SU-DHL-6 (cell line): ENCODE results near the gene SPIB.

Source experiments
- H2AFZ ChIP-seq: fragments of 200-600 bp; sonication (generic); 2 replicates; pipeline ENCODE4 v1.6.1; 2014; ENCODE audit warnings: low read depth, mild to moderate bottlenecking, moderate library complexity, mixed read lengths, antibody characterized with exemption, low read length; ENCODE audit not compliant: severe bottlenecking
- H3F3A ChIP-seq: fragments of 200-600 bp; shearing (Covaris generic); 2 replicates; pipeline ENCODE4 v1.6.0; 2016; ENCODE audit warnings: antibody characterized with exemption, mild to moderate bottlenecking; ENCODE audit not compliant: insufficient read depth
- H3K27ac ChIP-seq: fragments of 200-600 bp; sonication (generic); 2 replicates; pipeline ENCODE4 v1.5.1; 2016; ENCODE audit warnings: low read depth, mild to moderate bottlenecking, low read length, moderate library complexity, mixed read lengths
- H3K27me3 ChIP-seq: fragments of 200-600 bp; sonication (generic), shearing (Covaris generic); 2 replicates; pipeline ENCODE4 v1.6.0; 2014; ENCODE audit warnings: mild to moderate bottlenecking, low read length
- H3K36me3 ChIP-seq: fragments of 200-600 bp; sonication (generic); 2 replicates; pipeline ENCODE4 v1.6.1; 2014; ENCODE audit warnings: mild to moderate bottlenecking, low read length, mixed read lengths
- H3K4me2 ChIP-seq: fragments of 300-600, 200-600 bp; shearing (Covaris generic), sonication (generic); 2 replicates; pipeline ENCODE4 v1.6.0; 2014; ENCODE audit warnings: low read length, low read depth, mild to moderate bottlenecking; ENCODE audit not compliant: poor library complexity, severe bottlenecking
- H3K4me3 ChIP-seq: fragments of 200-600 bp; sonication (generic); 2 replicates; pipeline ENCODE4 v1.5.1; 2014; ENCODE audit warnings: antibody characterized with exemption, low read length, mild to moderate bottlenecking, mixed read lengths; ENCODE audit not compliant: insufficient read depth, poor library complexity, severe bottlenecking
- H3K79me2 ChIP-seq: fragments of 200-600 bp; sonication (generic); 2 replicates; pipeline ENCODE4 v1.6.1; 2014; ENCODE audit warnings: mild to moderate bottlenecking, low read length, moderate library complexity; ENCODE audit not compliant: insufficient read depth
- H3K9ac ChIP-seq: fragments of 200-600 bp; sonication (generic); 2 replicates; pipeline ENCODE4 v1.7.0; 2014; ENCODE audit warnings: mild to moderate bottlenecking, low read length
- H3K9me2 ChIP-seq: fragments of 200-600 bp; sonication (generic); replicated peaks from 2 replicates; pipeline ENCODE4 v1.6.1; 2014; ENCODE audit warnings: low read length; ENCODE audit not compliant: insufficient read depth
- H3K9me3 ChIP-seq: fragments of 200-600 bp; sonication (generic); 2 replicates; pipeline ENCODE4 v1.6.1; 2014; ENCODE audit warnings: low read length, mixed read lengths; ENCODE audit not compliant: insufficient read depth
- H4K20me1 ChIP-seq: fragments of 200-600 bp; sonication (generic); 2 replicates; pipeline ENCODE4 v1.6.1; 2014; ENCODE audit warnings: low read depth, mild to moderate bottlenecking, antibody characterized with exemption, low read length, moderate library complexity, mixed read lengths
- EZH2phosphoT487 ChIP-seq: fragments of 200-600 bp; sonication (generic), shearing (Covaris generic); conservative IDR thresholded peaks from 2 replicates; pipeline ENCODE4 v1.6.1; 2018; ENCODE audit warnings: mild to moderate bottlenecking, antibody characterized with exemption, low read length, moderate library complexity, mixed read lengths
- TF ChIP-seq, protein P1 (sequence below): fragments of 200-600 bp; sonication (generic); IDR thresholded peaks from one replicate; pipeline ENCODE4 v1.5.1; 2017; ENCODE audit warnings: antibody characterized with exemption, mild to moderate bottlenecking, low read length, moderate library complexity; ENCODE audit not compliant: insufficient read depth, poor library complexity, severe bottlenecking

The SPIB gene

DNA sequence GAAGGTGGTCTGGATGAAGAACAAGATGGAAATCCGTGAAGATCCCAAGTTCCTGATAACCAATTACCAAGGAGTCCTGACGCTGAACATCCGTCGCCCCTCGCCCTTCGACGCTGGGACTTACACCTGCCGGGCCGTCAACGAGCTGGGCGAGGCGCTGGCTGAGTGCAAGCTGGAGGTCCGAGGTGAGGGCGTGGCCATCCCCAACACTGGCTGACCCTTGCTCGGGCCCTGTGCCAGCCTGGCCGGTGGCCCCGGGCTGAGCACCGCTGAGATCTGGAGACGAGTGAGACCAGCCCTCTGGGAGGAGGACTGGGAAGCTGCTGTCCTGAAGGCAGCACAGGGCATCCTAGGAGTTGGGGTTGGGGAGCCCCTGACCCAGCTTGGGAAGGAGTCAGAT is 45.6 kb downstream of the SPIB start:
- no peaks in the 10 kb centered on the region for H3K9me3 ChIP-seq
- H3K79me2 ChIP-seq = no peaks in the 10 kb centered on the region
- H3K27ac ChIP-seq = no peak overlapping the region
- TF ChIP-seq, protein P1, sequence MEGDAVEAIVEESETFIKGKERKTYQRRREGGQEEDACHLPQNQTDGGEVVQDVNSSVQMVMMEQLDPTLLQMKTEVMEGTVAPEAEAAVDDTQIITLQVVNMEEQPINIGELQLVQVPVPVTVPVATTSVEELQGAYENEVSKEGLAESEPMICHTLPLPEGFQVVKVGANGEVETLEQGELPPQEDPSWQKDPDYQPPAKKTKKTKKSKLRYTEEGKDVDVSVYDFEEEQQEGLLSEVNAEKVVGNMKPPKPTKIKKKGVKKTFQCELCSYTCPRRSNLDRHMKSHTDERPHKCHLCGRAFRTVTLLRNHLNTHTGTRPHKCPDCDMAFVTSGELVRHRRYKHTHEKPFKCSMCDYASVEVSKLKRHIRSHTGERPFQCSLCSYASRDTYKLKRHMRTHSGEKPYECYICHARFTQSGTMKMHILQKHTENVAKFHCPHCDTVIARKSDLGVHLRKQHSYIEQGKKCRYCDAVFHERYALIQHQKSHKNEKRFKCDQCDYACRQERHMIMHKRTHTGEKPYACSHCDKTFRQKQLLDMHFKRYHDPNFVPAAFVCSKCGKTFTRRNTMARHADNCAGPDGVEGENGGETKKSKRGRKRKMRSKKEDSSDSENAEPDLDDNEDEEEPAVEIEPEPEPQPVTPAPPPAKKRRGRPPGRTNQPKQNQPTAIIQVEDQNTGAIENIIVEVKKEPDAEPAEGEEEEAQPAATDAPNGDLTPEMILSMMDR = no peak
- TF ChIP-seq EZH2phosphoT487 = no peak
- no peak overlapping the region for H3K4me3 ChIP-seq
- H3K9ac ChIP-seq = no peak overlapping the region
- H4K20me1 ChIP-seq = no peaks in the 10 kb centered on the region
- H3K27me3 ChIP-seq = no peaks in the 10 kb centered on the region
- no peak overlapping the region for H3K4me2 ChIP-seq
- peaks cover 5% of the 10 kb centered on the region for H3F3A ChIP-seq
- no peaks in the 10 kb centered on the region for H3K9me2 ChIP-seq
- H2AFZ ChIP-seq = no peak overlapping the region
- no peaks in the 10 kb centered on the region for H3K36me3 ChIP-seq

DNA sequence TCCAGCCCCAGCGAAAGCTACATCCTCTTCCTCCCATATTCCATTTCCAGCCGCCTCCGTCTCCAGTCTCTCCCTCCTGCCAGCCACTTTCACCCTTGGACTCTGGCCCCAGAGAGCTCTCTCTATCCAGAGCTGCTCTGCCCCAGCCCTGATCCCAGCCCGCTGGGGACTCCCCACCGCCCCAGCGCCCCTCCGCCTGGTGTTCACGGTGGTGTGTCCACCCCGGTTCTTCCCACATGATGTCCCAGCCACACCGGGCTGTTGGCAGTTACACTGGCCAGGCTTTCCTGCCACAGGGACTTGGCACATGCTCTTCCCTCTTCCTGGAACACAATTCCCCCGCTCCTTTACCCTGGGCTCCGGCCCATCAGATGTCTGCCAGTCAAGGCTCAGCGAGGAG is 46.3 kb downstream of the SPIB start:
- Histone ChIP-seq H3K79me2 (no peaks in the 10 kb centered on the region), H3K4me3 (no peak overlapping the region), H2AFZ (no peak overlapping the region), H4K20me1 (no peaks in the 10 kb centered on the region), H3K27ac (no peak overlapping the region), H3K9me3 (no peaks in the 10 kb centered on the region), H3K4me2 (no peak overlapping the region), H3K36me3 (no peaks in the 10 kb centered on the region), H3K9ac (no peak overlapping the region), H3F3A (peaks cover 5% of the 10 kb centered on the region), H3K27me3 (no peaks in the 10 kb centered on the region), H3K9me2 (no peaks in the 10 kb centered on the region)
- no peak for TF ChIP-seq EZH2phosphoT487
- TF ChIP-seq, protein P1 = no peak

DNA sequence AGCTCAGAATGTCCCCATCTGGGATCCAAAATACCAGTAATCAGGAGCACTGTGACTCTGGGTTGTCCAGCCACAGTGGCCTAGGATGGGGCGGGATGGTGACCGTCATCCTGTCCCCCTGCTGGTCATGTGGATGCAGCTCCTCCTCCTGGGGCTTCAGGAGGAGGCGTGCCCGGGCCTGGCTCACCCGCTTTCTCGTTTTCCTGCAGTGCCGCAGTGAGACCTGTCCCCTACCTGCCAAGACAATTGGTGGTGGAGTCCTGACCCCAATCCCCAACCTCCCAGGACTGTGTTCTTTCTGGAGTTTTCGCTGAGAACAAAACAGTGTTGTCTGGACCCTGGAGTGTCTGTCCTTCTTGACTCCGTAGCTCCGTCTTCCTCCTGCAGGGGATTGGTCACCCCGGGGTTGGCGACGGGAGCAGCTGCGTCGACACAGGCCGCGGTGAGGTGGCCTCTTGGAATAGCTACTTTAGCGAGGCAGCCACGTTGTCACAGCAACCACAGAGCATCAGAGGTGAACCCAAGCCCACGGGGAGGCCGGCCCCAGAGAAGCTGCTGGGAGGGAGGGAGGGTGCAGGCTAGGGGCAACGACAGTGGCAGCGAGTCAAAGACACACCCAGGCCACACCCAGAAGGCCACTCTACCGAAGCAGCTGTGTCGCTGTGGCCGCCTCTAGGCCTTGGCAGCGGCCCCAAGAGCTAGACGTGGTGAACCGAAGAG is 47.4 kb downstream of the SPIB start:
- Histone ChIP-seq H3K27ac (no peak overlapping the region), H2AFZ (no peak overlapping the region), H3K9me3 (no peaks in the 10 kb centered on the region), H3K4me3 (no peak overlapping the region), H3F3A (no peaks in the 10 kb centered on the region), H3K27me3 (no peaks in the 10 kb centered on the region), H3K9me2 (no peaks in the 10 kb centered on the region), H4K20me1 (no peaks in the 10 kb centered on the region), H3K9ac (no peak overlapping the region), H3K79me2 (no peaks in the 10 kb centered on the region), H3K4me2 (no peak overlapping the region), H3K36me3 (no peaks in the 10 kb centered on the region)
- TF ChIP-seq, protein P1 = no peak
- TF ChIP-seq EZH2phosphoT487 = no peak
